ENCODE data around the gene ARHGAP24. TPM values are rescaled to one million over a fixed set of nuclear protein-coding genes. Genes with fewer than 3 reads are reported as not detected.

ARHGAP24 gene
- total and polyA plus RNA-seq, 10 of the 15 experiments (the other 5 are each of a cell fraction or from before 2014, with no cell fraction given): 0.10 to 4.2 (median 0.52) TPM

GRCh38 chr4:85756938-85757337 lies 282.0 kb downstream of the ARHGAP24 start (continued):
- TF ChIP-seq IRF3 (IDR thresholded peaks at IDR 0.05) (no peak), RBBP5 (conservative IDR thresholded peaks at IDR 0.05) (no peak), TAF1 (IDR thresholded peaks at IDR 0.05; ENCODE audit: borderline replicate concordance, low read depth, low read length) (no peak), ZBTB33 (IDR thresholded peaks at IDR 0.05) (no peak), ZNF384 (IDR thresholded peaks at IDR 0.05; ENCODE audit: borderline replicate concordance, low read depth, low read length) (peak; percentile 82), HSF1 (IDR thresholded peaks at IDR 0.05; ENCODE audit: low read depth, low read length) (no peak), TCF3 (IDR thresholded peaks at IDR 0.05; ENCODE audit: borderline replicate concordance, insufficient read depth, low read depth, low read length) (no peak), HDAC6 (IDR thresholded peaks at IDR 0.05; ENCODE audit: unreplicated experiment) (no peak), GATAD2B (conservative IDR thresholded peaks at IDR 0.05; ENCODE audit: low read depth) (no peak), NBN (IDR thresholded peaks at IDR 0.05) (no peak), ATF3 (IDR thresholded peaks at IDR 0.05; ENCODE audit: borderline replicate concordance, extremely low read depth, low read depth, low read length) (no peak), CHD1 (IDR thresholded peaks at IDR 0.05; ENCODE audit: low read depth, low read length) (no peak), SIX5 (IDR thresholded peaks at IDR 0.05; ENCODE audit: low read depth, low read length, severe bottlenecking) (no peak), NRF1 (conservative IDR thresholded peaks at IDR 0.05; ENCODE audit: low read depth, low read length) (no peak), YY1 (IDR thresholded peaks at IDR 0.05; ENCODE audit: low read depth, low read length) (0 out of 2 replicates have a peak, but pooled peaks have one; percentile 29), PML (IDR thresholded peaks at IDR 0.05; ENCODE audit: low read length) (no peak), SMARCA5 (IDR thresholded peaks at IDR 0.05) (no peak), TARDBP (IDR thresholded peaks at IDR 0.05; ENCODE audit: borderline replicate concordance) (no peak), SUZ12 (IDR thresholded peaks at IDR 0.05; ENCODE audit: unreplicated experiment) (no peak), ESRRA (IDR thresholded peaks at IDR 0.05; ENCODE audit: low read length) (no peak), TCF7 (IDR thresholded peaks at IDR 0.05; ENCODE audit: borderline replicate concordance) (no peak), POU2F2 (IDR thresholded peaks at IDR 0.05; ENCODE audit: borderline replicate concordance, low read depth, low read length) (no peak), CEBPB (IDR thresholded peaks at IDR 0.05; ENCODE audit: borderline replicate concordance in 1 of 2, low read depth in 2 of 2, low read length in 2 of 2) (no peak), EGR1 (IDR thresholded peaks at IDR 0.05; ENCODE audit: borderline replicate concordance in 1 of 2, low read depth in 2 of 2, low read length in 2 of 2) (no peak), RAD21 (IDR thresholded peaks at IDR 0.05; ENCODE audit: insufficient read depth, low read depth, low read length) (peak; percentile 71), SMC3 (IDR thresholded peaks at IDR 0.05; ENCODE audit: borderline replicate concordance, low read length) (peak; percentile 52; the same call in 1 of the 2 replicates), RB1 (IDR thresholded peaks at IDR 0.05; ENCODE audit: borderline replicate concordance) (no peak), SP1 (IDR thresholded peaks at IDR 0.05; ENCODE audit: low read depth, low read length) (no peak), ZNF24 (IDR thresholded peaks at IDR 0.05) (no peak), NR2C1 (IDR thresholded peaks at IDR 0.05) (no peak)
